Hepatocyte (in vitro differentiated cells): ENCODE measurements around the gene FOXN3. TPM values are rescaled to one million over a fixed set of nuclear protein-coding genes. Genes with fewer than 3 reads are reported as not detected.

Experiments used
- DNase-seq: peaks from one replicate; pipeline ENCODE4 v3.0.0-alpha.2; 2016; ENCODE audit warnings: low spot score
- H2AFZ ChIP-seq: fragments of 200-600 bp; sonication (generic); 2 replicates; pipeline ENCODE4 v1.6.0; 2016; ENCODE audit warnings: antibody characterized with exemption, mild to moderate bottlenecking
- H3K27ac ChIP-seq: fragments of 200-600 bp; sonication (generic); 2 replicates; pipeline ENCODE4 v1.5.1; 2016; ENCODE audit warnings: mild to moderate bottlenecking
- H3K27me3 ChIP-seq: fragments of 200-600 bp; sonication (generic); 2 replicates; pipeline ENCODE4 v1.6.1; 2016
- H3K36me3 ChIP-seq: fragments of 200-600 bp; sonication (generic); replicated peaks from 2 replicates; pipeline ENCODE4 v1.5.1; 2016; ENCODE audit warnings: low read depth; ENCODE audit not compliant: insufficient read depth
- H3K4me1 ChIP-seq: fragments of 200-600 bp; sonication (generic); 2 replicates; pipeline ENCODE4 v1.5.1; 2016; ENCODE audit warnings: mild to moderate bottlenecking, moderate library complexity; ENCODE audit not compliant: insufficient read depth
- H3K4me2 ChIP-seq: fragments of 200-600 bp; sonication (generic); 2 replicates; pipeline ENCODE4 v1.6.0; 2016
- H3K4me3 ChIP-seq: fragments of 200-600 bp; sonication (generic); 2 replicates; pipeline ENCODE4 v1.5.1; 2016; ENCODE audit warnings: mild to moderate bottlenecking
- H3K79me2 ChIP-seq: fragments of 200-600 bp; sonication (generic); 2 replicates; pipeline ENCODE4 v1.6.0; 2017; ENCODE audit warnings: mild to moderate bottlenecking
- H3K9me2 ChIP-seq: fragments of 200-600 bp; sonication (generic); replicated peaks from 2 replicates; pipeline ENCODE4 v1.6.0; 2017; ENCODE audit warnings: mild to moderate bottlenecking; ENCODE audit not compliant: insufficient read depth
- H3K9me3 ChIP-seq: fragments of 200-600 bp; sonication (generic); 2 replicates; pipeline ENCODE4 v1.5.1; 2016; ENCODE audit warnings: low read depth, mild to moderate bottlenecking
- H4K20me1 ChIP-seq: fragments of 200-600 bp; sonication (generic); 2 replicates; pipeline ENCODE4 v1.6.0; 2016; ENCODE audit warnings: mild to moderate bottlenecking; ENCODE audit not compliant: insufficient read depth, poor library complexity, severe bottlenecking
- EZH2 ChIP-seq: fragments of 200-600 bp; sonication (generic); IDR thresholded peaks from 2 replicates; pipeline ENCODE4 v1.6.1; 2016; ENCODE audit warnings: antibody characterized with exemption, mild to moderate bottlenecking, borderline replicate concordance
- EZH2phosphoT487 ChIP-seq: fragments of 200-600 bp; sonication (generic); IDR thresholded peaks from one replicate; pipeline ENCODE4 v1.6.1; 2018; ENCODE audit warnings: antibody characterized with exemption, mild to moderate bottlenecking, low read depth, moderate library complexity; ENCODE audit not compliant: unreplicated experiment, severe bottlenecking
- WGBS: methylation state at CpG from one replicate; pipeline ENCODE4 v1.1.6; 2016; ENCODE audit warnings: low lambda C conversion rate; ENCODE audit errors: missing lambda C conversion rate; 5-methylcytosine and 5-hydroxymethylcytosine counted together
- polyA plus RNA-seq: library from polyadenylated mRNA; unstranded; fragments of >200 nt; fragmentation: Nextera tagmentation; extraction: Ambion mirVana; gene quantifications from 2 replicates; pipeline ENCODE4 v1.2.1, GENCODE V29; 2016
- total RNA-seq: library from RNA; depleted of rRNA; stranded (reverse); fragments of >200 nt; gene quantifications from 2 replicates; pipeline ENCODE4 v1.2.3, GENCODE V29; 2014
- TF ChIP-seq, protein P1 (sequence below): fragments of 200-600 bp; sonication (generic); IDR thresholded peaks from 2 replicates; pipeline ENCODE4 v1.5.1; 2016; ENCODE audit warnings: antibody characterized with exemption, mild to moderate bottlenecking; ENCODE audit not compliant: poor library complexity

Gene FOXN3
- total and polyA plus RNA-seq, 2 experiments from 2014 or later = 42.2 to 47.6 TPM

DNA sequence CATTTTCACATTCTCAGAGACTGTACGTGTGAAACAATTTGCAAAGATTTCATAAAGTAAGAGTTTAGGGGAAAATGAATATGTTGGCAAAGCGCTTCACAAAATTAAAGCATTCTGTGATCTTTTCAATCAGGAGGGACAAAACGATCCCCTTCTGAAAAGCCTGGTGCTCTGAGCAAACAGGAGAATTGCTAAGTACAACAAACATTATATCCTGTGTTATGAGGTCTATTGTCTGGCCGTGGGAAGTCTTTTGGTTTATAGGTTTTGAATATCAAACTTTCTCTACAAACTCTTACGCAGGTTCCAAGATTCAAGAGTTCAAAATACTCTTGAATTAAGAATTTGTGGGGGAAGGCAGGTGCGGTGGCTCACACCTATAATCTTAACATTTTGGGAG is 7.2 kb upstream of the FOXN3 start:
- no peak for TF ChIP-seq EZH2
- TF ChIP-seq, protein P1, sequence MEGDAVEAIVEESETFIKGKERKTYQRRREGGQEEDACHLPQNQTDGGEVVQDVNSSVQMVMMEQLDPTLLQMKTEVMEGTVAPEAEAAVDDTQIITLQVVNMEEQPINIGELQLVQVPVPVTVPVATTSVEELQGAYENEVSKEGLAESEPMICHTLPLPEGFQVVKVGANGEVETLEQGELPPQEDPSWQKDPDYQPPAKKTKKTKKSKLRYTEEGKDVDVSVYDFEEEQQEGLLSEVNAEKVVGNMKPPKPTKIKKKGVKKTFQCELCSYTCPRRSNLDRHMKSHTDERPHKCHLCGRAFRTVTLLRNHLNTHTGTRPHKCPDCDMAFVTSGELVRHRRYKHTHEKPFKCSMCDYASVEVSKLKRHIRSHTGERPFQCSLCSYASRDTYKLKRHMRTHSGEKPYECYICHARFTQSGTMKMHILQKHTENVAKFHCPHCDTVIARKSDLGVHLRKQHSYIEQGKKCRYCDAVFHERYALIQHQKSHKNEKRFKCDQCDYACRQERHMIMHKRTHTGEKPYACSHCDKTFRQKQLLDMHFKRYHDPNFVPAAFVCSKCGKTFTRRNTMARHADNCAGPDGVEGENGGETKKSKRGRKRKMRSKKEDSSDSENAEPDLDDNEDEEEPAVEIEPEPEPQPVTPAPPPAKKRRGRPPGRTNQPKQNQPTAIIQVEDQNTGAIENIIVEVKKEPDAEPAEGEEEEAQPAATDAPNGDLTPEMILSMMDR = no peak
- no peak for TF ChIP-seq EZH2phosphoT487
- DNase-seq = no peak
- H3K9me2 ChIP-seq = no peaks in the 10 kb centered on the region
- H2AFZ ChIP-seq = no peak overlapping the region
- no peak overlapping the region for H3K4me3 ChIP-seq
- WGBS = 79% methylated on average over 6 of the region's 6 CpGs
- no peaks in the 10 kb centered on the region for H4K20me1 ChIP-seq
- H3K4me2 ChIP-seq = no peak overlapping the region
- H3K4me1 ChIP-seq = peaks cover 33% of the 10 kb centered on the region
- peaks cover 2% of the 10 kb centered on the region for H3K79me2 ChIP-seq
- H3K9me3 ChIP-seq = no peaks in the 10 kb centered on the region
- H3K27ac ChIP-seq = no peak overlapping the region
- H3K27me3 ChIP-seq = no peaks in the 10 kb centered on the region
- H3K36me3 ChIP-seq = no peaks in the 10 kb centered on the region

DNA sequence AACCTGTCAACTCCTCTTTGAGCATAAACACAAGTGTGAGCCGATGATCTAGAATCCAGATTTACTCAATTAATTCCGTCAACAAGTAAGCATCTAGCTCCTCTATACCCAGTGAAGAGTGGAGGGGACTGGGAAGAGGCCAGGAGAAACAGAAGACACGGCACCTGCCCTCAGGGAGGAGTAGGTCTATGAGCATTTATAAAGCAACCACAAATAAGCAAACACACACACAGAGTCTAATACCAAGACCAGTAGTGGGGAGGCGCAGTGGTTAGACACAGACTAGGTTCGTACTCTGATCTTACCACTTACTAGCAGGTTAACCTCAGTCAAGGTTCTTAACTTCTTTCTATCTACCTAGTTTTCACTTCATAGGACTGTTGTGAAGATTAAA is 5.9 kb upstream of the FOXN3 start:
- Histone ChIP-seq H3K4me2 (peak overlapping the region; percentile 56), H3K27ac (peak overlapping the region; percentile 19), H3K4me1 (peaks cover 26% of the 10 kb centered on the region), H3K4me3 (no peak overlapping the region), H4K20me1 (no peaks in the 10 kb centered on the region), H3K27me3 (no peaks in the 10 kb centered on the region), H3K9me2 (no peaks in the 10 kb centered on the region), H3K9me3 (no peaks in the 10 kb centered on the region), H2AFZ (no peak overlapping the region), H3K79me2 (peaks cover 2% of the 10 kb centered on the region), H3K36me3 (no peaks in the 10 kb centered on the region)
- WGBS = 61% methylated on average over 5 of the region's 5 CpGs
- TF ChIP-seq EZH2phosphoT487 (no peak), EZH2 (no peak)
- TF ChIP-seq, protein P1 = no peak
- DNase-seq = no peak

DNA sequence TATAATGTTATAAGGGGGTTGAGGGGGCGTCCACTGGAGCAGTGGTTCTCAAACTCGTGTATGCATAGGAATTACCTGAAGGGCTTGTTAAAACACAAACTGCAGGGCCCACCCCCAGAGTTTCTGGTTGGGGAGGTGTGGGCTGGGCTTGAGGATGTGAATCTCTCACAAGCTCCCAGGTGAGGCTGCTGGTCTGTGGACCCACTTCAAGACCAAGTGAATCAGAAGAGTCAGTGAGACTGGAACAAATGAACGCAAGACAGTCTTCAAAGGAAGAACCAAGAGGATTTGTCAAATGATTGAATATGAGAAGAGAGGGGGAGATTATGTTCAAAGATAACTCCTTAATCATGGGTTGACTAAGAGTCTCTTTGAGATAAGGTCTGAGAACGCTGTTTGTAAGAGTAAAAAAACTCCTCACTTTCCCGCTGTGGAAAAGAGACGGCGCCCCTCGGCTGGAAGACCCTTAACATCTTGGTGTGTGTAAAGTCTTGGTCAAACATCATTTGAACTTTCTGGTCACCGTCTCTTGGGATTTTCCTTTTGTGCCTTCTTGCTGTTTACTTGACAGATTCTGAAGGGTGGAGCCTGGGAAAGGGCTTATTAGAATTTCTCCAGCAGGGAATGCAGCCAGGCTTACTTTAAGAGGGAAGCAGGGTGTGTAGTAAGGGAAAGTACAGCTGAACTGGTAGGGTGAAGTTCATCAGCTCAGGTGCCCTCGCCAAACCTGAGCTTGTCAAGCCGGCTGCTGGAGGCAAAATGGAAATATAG is 5.3 kb upstream of the FOXN3 start:
- Histone ChIP-seq H3K36me3 (no peaks in the 10 kb centered on the region), H3K4me1 (peaks cover 24% of the 10 kb centered on the region), H3K9me2 (no peaks in the 10 kb centered on the region), H3K27ac (peak overlapping the region; percentile 19), H3K9me3 (no peaks in the 10 kb centered on the region), H4K20me1 (no peaks in the 10 kb centered on the region), H3K4me3 (no peak overlapping the region), H3K27me3 (no peaks in the 10 kb centered on the region), H3K4me2 (peak overlapping the region; percentile 56), H3K79me2 (peaks cover 2% of the 10 kb centered on the region), H2AFZ (no peak overlapping the region)
- TF ChIP-seq EZH2 = no peak
- TF ChIP-seq, protein P1 = no peak
- no peak for TF ChIP-seq EZH2phosphoT487
- WGBS = 26% methylated on average over 11 of the region's 11 CpGs
- peak; percentile 71 for DNase-seq
